Endothelial cell of umbilical vein (primary cell): ENCODE data around the gene IQGAP1.

ENCODE experiments used
- EZH2 ChIP-seq: IDR thresholded peaks from 2 replicates; pipeline ENCODE4 v1.6.1; 2012; ENCODE audit warnings: borderline replicate concordance, low read depth, mild to moderate bottlenecking, moderate library complexity, low read length, inconsistent platforms; ENCODE audit not compliant: severe bottlenecking
- JUN ChIP-seq: IDR thresholded peaks from 2 replicates; pipeline ENCODE4 v1.6.1; 2011; ENCODE audit warnings: borderline replicate concordance, low read depth; ENCODE audit not compliant: insufficient read length, insufficient read depth
- MAX ChIP-seq: IDR thresholded peaks from 2 replicates; pipeline ENCODE4 v1.6.1; 2011; ENCODE audit not compliant: insufficient read depth, insufficient read length
- MYC ChIP-seq: IDR thresholded peaks from one replicate; pipeline ENCODE4 v1.6.1; 2011; ENCODE audit warnings: mild to moderate bottlenecking, low read depth, low read length
- POLR2A ChIP-seq: IDR thresholded peaks from 2 replicates; pipeline ENCODE4 v1.6.1; 2012; ENCODE audit warnings: low read depth, mild to moderate bottlenecking, control low read depth, low read length
- POLR2AphosphoS5 ChIP-seq: IDR thresholded peaks from 2 replicates; pipeline ENCODE4 v1.6.1; 2012; ENCODE audit warnings: low read depth, mild to moderate bottlenecking, control low read depth, low read length, moderate library complexity; ENCODE audit not compliant: insufficient read depth
- TF ChIP-seq, protein P1 (sequence below), 2 donors: IDR thresholded peaks; 1 replicate in 1 of 2; 2 replicates in 1 of 2; pipeline ENCODE4 v1.5.1; 2011; ENCODE audit warnings: low read length in 2 of 2, mild to moderate bottlenecking in 2 of 2, moderate library complexity in 2 of 2, control low read depth in 1 of 2, inconsistent platforms in 1 of 2, low read depth in 1 of 2; ENCODE audit not compliant: insufficient read depth in 1 of 2; ENCODE audit errors: extremely low read depth in 1 of 2

DNA sequence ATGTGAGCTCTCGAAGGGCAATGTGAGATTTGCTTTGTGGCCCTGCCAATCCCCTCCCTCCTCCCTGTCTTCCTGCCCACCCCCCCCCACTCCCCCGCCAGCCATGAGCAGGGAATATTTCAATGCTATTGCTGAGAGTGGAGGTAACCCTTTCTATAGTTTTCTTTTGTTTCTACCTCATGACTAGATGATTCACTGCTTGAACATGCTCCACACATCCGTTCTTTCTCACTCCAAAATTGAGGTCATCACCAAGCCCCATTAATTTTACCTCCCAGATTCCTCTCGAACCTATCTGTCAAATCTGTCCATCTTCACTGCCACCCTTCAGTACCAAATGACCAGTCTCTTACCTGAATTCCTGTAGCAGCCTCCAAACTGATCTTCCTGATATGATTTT lies 23.8 kb upstream of the IQGAP1 start:
- TF ChIP-seq, protein P1, sequence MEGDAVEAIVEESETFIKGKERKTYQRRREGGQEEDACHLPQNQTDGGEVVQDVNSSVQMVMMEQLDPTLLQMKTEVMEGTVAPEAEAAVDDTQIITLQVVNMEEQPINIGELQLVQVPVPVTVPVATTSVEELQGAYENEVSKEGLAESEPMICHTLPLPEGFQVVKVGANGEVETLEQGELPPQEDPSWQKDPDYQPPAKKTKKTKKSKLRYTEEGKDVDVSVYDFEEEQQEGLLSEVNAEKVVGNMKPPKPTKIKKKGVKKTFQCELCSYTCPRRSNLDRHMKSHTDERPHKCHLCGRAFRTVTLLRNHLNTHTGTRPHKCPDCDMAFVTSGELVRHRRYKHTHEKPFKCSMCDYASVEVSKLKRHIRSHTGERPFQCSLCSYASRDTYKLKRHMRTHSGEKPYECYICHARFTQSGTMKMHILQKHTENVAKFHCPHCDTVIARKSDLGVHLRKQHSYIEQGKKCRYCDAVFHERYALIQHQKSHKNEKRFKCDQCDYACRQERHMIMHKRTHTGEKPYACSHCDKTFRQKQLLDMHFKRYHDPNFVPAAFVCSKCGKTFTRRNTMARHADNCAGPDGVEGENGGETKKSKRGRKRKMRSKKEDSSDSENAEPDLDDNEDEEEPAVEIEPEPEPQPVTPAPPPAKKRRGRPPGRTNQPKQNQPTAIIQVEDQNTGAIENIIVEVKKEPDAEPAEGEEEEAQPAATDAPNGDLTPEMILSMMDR (IDR thresholded peaks at IDR 0.05; ENCODE audit: extremely low read depth in 1 of 2, insufficient read depth in 1 of 2, low read depth in 1 of 2, low read length in 2 of 2): no peak
- TF ChIP-seq POLR2A: no peak
- TF ChIP-seq EZH2: no peak
- peak; percentile 79 for TF ChIP-seq JUN
- TF ChIP-seq MYC: no peak
- TF ChIP-seq POLR2AphosphoS5: no peak
- TF ChIP-seq MAX: no peak
